Measurements from ENCODE around the gene SLC29A4. TPM values are rescaled to one million over a fixed set of nuclear protein-coding genes. Genes with fewer than 3 reads are reported as not detected.
"Not testable (repeated sequence)": the region's sequence is repeated elsewhere in the genome, so short reads cannot be mapped to it uniquely, and the experiment has no call there.

The SLC29A4 gene
- total RNA-seq, 6 experiments from 2014 or later, result 1.5 to 7.7 (median 3.9) TPM

DNA sequence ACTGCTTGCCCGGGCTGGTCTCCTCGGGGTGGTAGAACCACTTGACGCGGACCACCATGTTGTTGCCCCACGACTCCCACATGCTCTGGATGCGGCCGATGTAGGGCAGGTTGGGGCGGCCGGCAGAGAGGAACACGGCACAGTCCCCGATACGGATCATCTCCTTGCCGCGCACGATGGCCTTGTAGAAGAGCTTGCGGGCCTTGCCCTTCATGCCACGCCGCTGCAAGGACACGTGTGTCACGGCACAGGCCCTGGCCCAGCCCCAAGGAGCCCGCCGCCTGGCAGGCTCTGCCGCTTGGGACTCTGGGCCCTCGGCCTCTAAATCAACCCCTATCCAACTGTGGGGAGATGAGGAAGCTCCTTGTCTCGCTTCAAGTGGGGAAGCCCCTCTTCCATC, 26.4 kb downstream of the SLC29A4 start:
- ATAC-seq, result no peak

DNA sequence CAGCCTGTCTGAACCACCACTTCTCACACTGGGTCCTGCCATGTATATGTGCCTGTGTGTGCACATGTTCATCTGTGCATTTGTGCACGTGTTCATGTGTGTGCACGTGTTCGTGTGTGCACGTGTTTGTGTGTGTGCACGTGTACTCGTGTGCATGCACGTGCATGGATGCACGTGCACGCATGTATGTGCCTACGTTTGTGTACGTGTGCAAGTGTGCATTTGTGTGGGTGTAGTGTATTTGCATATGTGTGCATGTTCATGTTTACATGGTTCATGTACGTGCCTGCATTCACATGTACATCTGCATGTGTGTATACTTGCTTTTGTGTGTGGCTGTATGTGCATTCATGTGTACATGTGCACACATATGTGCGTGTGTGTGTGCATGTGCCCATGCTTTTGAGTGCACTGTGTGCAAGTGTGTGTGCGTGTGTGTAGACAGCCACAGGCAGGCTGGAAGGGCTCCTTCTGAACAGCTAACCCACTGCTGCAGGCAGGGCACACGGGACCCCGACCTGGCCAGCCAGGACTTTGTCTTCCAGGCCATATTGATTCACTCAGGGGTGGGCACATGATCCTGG, 28.2 kb downstream of the SLC29A4 start:
- intact Hi-C loops (cut with DNase I), result no loop called here
- H3K4me3 ChIP-seq, result no peak overlapping the region
- 88% methylated on average over 2 of the region's 16 CpGs for WGBS (ENCODE audit: insufficient coverage, low coverage, low lambda C conversion rate, missing lambda C conversion rate)
- no peaks in the 10 kb centered on the region for H3K4me1 ChIP-seq
- H3K9me3 ChIP-seq, result no peaks in the 10 kb centered on the region
- TF ChIP-seq, protein P1, sequence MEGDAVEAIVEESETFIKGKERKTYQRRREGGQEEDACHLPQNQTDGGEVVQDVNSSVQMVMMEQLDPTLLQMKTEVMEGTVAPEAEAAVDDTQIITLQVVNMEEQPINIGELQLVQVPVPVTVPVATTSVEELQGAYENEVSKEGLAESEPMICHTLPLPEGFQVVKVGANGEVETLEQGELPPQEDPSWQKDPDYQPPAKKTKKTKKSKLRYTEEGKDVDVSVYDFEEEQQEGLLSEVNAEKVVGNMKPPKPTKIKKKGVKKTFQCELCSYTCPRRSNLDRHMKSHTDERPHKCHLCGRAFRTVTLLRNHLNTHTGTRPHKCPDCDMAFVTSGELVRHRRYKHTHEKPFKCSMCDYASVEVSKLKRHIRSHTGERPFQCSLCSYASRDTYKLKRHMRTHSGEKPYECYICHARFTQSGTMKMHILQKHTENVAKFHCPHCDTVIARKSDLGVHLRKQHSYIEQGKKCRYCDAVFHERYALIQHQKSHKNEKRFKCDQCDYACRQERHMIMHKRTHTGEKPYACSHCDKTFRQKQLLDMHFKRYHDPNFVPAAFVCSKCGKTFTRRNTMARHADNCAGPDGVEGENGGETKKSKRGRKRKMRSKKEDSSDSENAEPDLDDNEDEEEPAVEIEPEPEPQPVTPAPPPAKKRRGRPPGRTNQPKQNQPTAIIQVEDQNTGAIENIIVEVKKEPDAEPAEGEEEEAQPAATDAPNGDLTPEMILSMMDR (IDR thresholded peaks at IDR 0.05), result no peak
- no peak for TF ChIP-seq POLR2A (IDR thresholded peaks at IDR 0.05)
- ATAC-seq (no peak), DNase-seq (no peak)
- no peak overlapping the region for H3K27ac ChIP-seq
- H3K36me3 ChIP-seq, result peaks cover 0 to 48% (median 17%) of the 10 kb centered on the region in 4 donors
- H3K27me3 ChIP-seq, result no peaks in the 10 kb centered on the region

More for the DNA sequence above, 26.4 kb downstream of the SLC29A4 start:
- H3K36me3 ChIP-seq, result peaks cover 0 to 33% (median 8%) of the 10 kb centered on the region in 4 donors
- no peaks in the 10 kb centered on the region for H3K9me3 ChIP-seq
- TF ChIP-seq, protein P1 (IDR thresholded peaks at IDR 0.05), result no peak
- no peak for TF ChIP-seq POLR2A (IDR thresholded peaks at IDR 0.05)
- H3K27ac ChIP-seq, result no peak overlapping the region
- WGBS (ENCODE audit: insufficient coverage, low coverage, low lambda C conversion rate, missing lambda C conversion rate), result no CpG with 5 or more reads among the region's 25 CpGs
- intact Hi-C loops (cut with DNase I), result no loop called here
- H3K27me3 ChIP-seq, result no peaks in the 10 kb centered on the region
- no peaks in the 10 kb centered on the region for H3K4me1 ChIP-seq
- no peak for DNase-seq
- no peak overlapping the region for H3K4me3 ChIP-seq

DNA sequence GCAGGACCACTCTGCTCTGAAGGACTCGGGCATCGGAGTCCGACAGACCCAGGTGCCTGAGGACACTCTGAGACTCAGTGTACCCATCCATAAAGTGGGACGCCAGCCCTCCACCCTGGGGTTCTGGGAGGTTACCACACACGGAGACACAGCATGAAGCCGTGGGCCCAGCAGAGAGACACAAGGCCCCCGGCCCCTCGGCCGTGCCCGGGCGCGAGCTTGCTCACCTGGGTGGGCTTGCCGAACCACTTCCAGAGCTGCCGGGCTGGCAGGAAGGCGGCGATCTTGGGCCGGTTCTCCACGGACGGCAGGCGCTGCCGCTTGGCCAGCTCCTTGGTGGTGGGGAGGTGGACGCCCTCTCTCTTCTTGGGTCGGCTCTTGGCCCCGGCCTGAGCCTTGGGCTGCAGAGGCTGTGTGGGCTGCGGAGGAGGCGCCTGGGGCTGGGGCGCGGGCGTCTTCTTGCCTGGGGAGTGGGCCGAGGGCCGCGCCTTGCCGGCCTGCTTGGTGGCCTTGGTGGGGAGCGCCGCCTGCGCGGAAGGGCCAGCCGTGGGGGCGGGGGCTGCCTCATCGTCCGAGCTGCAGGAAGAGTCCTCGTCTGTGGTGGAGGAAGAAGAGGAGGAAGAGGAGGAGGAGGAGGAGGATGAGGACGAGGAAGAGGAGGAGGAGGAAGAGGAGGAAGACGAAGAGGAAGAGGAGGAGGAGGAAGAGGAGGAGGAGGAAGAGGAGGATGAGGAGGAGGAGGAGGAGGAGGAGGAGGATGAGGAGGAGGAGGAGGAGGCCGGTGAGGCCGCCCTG, 29.7 kb downstream of the SLC29A4 start:
- ATAC-seq; H3K9me3 ChIP-seq; H3K4me1 ChIP-seq; DNase-seq; intact Hi-C loops (cut with DNase I); H3K27me3 ChIP-seq; H3K27ac ChIP-seq; H3K4me3 ChIP-seq: not testable (repeated sequence)
- 87% methylated on average over 7 of the region's 46 CpGs for WGBS (ENCODE audit: insufficient coverage, low coverage, low lambda C conversion rate, missing lambda C conversion rate)
- peaks cover 0 to 49% (median 18%) of the 10 kb centered on the region in 4 donors for H3K36me3 ChIP-seq

- H3K9me3 ChIP-seq; H3K4me3 ChIP-seq; H3K27me3 ChIP-seq; H3K4me1 ChIP-seq; intact Hi-C loops (cut with DNase I); H3K27ac ChIP-seq; DNase-seq: not testable (repeated sequence)
- 84% methylated on average over 3 of the region's 48 CpGs for WGBS (ENCODE audit: insufficient coverage, low coverage, low lambda C conversion rate, missing lambda C conversion rate)
- peak in 1 of 4 donors; percentile 8 for ATAC-seq
- H3K36me3 ChIP-seq, result peaks cover 0 to 47% (median 18%) of the 10 kb centered on the region in 4 donors
Measured at GRCh38 chr7:5313076-5313885, 30.5 kb downstream of the SLC29A4 start.

GRCh38 chr7:5314864-5315263, 32.1 kb downstream of the SLC29A4 start:
- H3K27me3 ChIP-seq, result no peaks in the 10 kb centered on the region
- no peaks in the 10 kb centered on the region for H3K4me1 ChIP-seq
- peaks cover 0 to 49% (median 18%) of the 10 kb centered on the region in 4 donors for H3K36me3 ChIP-seq
- intact Hi-C loops (cut with DNase I), result no loop called here
- no peak overlapping the region for H3K4me3 ChIP-seq
- TF ChIP-seq POLR2A (IDR thresholded peaks at IDR 0.05), result no peak
- TF ChIP-seq, protein P1 (IDR thresholded peaks at IDR 0.05), result no peak
- H3K27ac ChIP-seq, result no peak overlapping the region
- no peak for ATAC-seq
- 92% methylated on average over 10 of the region's 19 CpGs for WGBS (ENCODE audit: insufficient coverage, low coverage, low lambda C conversion rate, missing lambda C conversion rate)
- DNase-seq, result no peak
- no peaks in the 10 kb centered on the region for H3K9me3 ChIP-seq
